ENCODE measurements around the gene OPALIN.

Gene OPALIN, protein sequence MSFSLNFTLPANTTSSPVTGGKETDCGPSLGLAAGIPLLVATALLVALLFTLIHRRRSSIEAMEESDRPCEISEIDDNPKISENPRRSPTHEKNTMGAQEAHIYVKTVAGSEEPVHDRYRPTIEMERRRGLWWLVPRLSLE

DNA sequence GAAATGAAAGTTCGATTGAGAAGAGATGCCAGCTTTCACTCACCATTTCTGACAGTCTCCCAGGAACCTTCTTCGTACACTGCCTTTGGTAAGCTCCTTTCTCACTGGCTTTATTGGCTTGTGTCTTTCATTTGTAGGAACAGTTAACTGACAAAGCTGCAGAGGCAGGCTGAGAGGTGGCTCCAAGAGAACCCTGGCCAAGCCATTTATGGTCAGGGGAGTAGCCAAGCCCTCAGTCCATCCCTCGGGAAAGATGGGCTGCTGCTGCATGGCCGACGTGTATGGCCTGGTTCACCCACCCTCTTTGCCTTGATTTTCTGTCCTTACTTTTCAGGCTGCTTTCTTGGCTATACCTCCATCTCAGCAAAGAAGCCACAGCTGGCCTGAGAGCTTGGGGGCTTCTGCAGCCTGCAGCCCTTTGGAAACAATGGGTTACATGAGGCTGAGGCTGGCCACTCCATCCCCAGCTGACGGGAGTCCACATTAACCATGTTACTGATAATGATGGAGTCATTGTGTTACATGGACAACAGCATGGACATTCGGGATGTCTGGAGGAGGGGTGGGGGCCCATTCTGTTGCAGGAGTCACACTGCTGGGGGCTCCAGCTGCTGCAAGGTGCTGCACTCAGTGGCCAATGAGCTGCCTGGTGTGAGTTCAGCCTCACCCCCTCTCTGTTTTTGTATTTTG is at the start of gene OPALIN:
Gene OPALIN (minus strand): TSS at position 152 of the 690 bp plus-strand sequence. CDS start 106 bp downstream, at position 46.
- DNase-seq: no peak

- no peak for DNase-seq
These were observed 49.4 kb upstream of the OPALIN start for GRCh38 chr10:96408201-96408600.

GRCh38 chr10:96407560-96408069 is 48.8 kb upstream of the OPALIN start:
- DNase-seq: no peak

- no peak for DNase-seq
These were observed 47.3 kb upstream of the OPALIN start for GRCh38 chr10:96406091-96406490.

GRCh38 chr10:96402417-96403305 is 43.9 kb upstream of the OPALIN start:
- no peak for DNase-seq

GRCh38 chr10:96401036-96401435 is 42.2 kb upstream of the OPALIN start:
- DNase-seq: no peak

DNA sequence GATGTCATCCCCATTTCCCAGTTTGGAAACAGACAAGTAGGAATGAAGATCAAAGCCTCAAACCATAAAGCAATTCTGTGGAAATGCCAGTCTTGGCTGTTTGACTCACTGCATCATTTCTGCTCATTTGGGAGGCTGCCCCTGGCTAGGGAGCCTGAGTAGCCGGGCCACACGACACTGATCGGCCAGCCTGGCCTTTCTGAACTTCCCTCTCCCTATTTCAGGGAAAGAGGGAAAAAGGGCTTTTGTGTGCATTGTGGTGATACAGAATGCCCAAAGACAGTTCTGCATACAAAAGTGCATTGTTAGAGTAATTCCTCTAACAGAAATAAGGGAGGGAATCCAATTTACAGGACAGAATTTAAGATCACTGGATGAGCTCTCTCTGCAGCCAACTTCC is 41.7 kb upstream of the OPALIN start:
- no peak for DNase-seq

DNA sequence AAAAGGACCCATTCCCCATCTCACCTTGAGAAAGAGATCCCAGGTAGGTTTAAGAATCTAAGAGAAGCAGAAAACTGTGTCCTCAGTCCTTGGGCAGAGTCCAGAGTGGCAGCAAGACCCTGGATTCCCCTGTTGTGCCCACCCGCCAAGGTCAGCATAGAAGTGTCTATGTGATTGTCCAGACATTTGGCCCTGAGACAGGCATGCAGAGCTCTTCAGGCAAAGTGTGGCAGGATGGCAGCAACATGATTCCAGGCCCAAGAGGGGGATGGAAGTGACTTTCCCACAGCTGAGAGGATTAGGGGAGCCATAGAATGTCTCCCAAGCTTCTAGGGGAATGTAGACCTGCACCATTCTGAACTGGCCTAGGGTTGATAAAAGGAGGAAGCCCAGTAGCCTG is 39.1 kb upstream of the OPALIN start:
- no peak for DNase-seq

- DNase-seq: peak; percentile 30
These were observed 37.4 kb upstream of the OPALIN start for GRCh38 chr10:96395931-96396877.

DNA sequence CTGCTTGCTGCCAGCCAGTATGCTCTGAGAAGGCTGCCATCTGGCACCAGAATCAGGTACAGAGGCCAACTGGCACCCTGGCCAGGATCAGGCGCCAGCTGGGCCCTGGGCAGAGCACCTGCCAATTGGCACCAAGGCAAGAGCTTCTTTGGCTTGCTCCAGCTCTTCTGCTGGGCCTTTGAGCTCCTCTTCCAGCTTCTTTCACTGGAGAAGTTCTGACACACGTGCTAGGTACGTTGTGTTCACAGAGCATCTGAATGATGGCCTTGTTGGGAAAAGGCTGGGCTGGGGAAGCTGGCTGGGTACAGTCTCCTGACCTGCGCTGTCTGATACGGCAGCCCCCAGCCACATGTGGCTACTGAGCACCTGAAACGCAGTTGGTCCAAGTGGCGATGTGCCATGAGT is 31.7 kb upstream of the OPALIN start:
- DNase-seq: no peak

GRCh38 chr10:96389785-96390184 is 31.0 kb upstream of the OPALIN start:
- DNase-seq: no peak

GRCh38 chr10:96387601-96388000 is 28.8 kb upstream of the OPALIN start:
- no peak for DNase-seq

DNA sequence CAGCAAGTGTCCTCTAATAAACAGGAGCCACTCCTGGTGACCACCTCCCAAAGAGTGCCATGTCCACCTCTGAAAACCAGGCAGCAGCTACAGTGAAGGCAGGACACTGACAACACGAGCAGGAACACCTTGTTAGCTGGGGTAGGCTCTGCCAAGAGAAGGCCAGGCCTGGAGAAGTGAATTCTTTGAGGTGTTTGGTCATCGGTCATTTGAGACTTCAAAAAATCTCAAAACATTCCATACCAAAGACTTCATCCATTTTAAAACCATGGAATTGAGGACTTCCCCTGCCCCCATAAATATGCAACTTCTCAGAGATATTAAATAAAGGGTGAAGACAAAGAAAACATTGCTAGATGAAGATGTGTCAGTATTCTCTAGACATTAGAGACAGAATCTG is 28.4 kb upstream of the OPALIN start:
- no peak for DNase-seq

GRCh38 chr10:96384506-96384905 is 25.7 kb upstream of the OPALIN start:
- DNase-seq: no peak

GRCh38 chr10:96380821-96381220 is 22.0 kb upstream of the OPALIN start:
- DNase-seq: no peak

- no peak for DNase-seq
These were observed 21.0 kb upstream of the OPALIN start for GRCh38 chr10:96379758-96380157.

- DNase-seq: no peak
These were observed 19.9 kb upstream of the OPALIN start for GRCh38 chr10:96378741-96379140.

DNA sequence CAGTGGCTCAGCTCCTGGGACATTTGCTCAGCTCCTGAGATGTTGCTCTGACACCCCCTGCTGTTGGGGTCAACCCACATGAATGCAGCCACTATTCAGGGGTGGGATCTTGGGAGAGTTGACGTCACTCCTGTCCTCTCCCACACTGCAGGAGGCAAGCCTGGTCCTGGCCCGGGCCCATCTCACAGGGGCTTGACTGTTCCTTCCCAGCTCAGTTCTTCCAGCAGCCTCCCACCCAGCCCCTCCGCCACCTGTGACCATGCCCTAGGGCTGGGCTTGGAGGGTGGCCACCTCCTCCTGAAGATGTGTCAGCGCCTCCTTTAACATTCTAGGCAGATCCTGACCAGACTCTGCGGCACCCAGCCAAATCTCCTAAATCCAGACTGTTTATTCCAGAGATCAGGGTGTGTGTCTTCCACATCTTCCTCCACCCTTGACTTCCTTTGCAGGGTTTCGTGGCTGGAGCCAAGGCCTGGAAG is 19.1 kb upstream of the OPALIN start:
- DNase-seq: no peak

DNA sequence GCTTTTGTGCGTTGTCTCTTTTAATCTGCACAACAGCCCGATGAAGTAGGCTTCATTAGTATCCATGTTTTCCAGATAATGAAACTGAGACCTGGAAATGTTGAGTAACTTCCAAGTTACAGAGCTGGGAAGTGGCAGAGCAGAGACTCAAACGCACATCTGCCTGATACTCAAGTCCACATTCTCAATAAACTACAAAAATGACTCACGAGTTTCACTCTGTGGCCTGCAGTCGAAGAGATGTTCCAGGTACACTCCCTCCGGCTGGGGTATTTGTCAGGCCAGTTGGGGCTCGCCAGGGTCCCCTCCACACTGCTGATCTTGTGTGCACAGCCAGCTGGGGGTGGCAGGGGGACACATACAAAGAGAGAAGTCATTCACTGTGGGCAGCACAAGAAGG is 17.7 kb upstream of the OPALIN start:
- DNase-seq: no peak

DNA sequence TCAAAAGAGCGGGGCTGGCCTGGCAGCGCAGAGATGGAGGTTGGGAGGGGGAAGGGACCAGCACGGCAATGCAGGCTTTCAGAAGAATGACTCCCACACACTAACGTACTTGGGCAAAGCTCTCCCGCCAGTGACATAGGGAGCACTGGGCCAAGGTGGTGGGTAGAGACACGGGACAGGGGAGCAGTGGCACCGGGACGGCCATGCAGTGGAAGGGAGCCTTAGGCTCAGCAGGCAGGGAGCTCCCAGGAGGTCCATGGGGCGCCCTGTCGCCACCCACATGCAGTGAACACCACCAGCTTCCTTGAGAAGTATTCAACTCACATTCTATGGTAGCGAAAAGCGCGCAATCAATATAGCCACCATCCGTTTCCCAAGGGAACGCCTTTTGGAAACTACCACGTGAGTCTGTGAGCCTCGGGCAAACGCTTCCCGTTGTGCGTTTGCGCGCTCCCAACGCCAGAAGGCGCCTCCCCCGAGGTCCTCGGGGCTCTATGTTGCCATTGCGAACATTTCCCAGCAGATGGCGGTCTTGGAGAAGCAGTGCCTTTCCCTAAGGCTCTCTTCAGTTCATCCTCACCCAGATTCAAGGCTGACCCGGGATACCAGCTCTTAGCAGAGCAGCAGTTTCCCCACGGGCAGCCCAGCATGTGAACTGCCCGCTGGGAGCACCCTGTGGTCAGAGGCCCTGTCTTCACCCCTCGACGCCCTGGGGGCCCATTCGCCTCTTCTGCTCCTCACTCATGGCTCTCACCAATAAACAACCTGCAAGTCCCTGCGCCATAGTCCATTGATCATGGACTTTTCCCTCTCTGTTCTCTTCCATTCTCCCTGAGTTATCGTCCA is 16.4 kb upstream of the OPALIN start:
- DNase-seq: peak; percentile 67

GRCh38 chr10:96374639-96374984 is 15.8 kb upstream of the OPALIN start:
- DNase-seq: no peak

GRCh38 chr10:96374004-96374403 is 15.2 kb upstream of the OPALIN start:
- DNase-seq: no peak
